Kidney (tissue), 14 donors: ENCODE data around the gene PEPD. TPM values are rescaled to one million over a fixed set of nuclear protein-coding genes. Genes with fewer than 3 reads are reported as not detected.
A peak's percentile ranks its signal among the peaks of the same experiment; 100 is the strongest.

Experiments
- DNase-seq, 5 donors: peaks; one replicate each; pipeline ENCODE4 v3.0.0-alpha.2; 2013 to 2020
- FAIRE-seq: peaks from 2 replicates; lab custom pipeline; 2012; peaks lifted over from hg19 to GRCh38; lab: Jason Lieb, UNC
- H3K27ac ChIP-seq, 2 donors: one replicate each; pipeline ENCODE4 v1.7.0; 2013; ENCODE audit warnings: low read depth in 2 of 2, low read length in 2 of 2, inconsistent platforms in 1 of 2
- H3K27me3 ChIP-seq: one replicate; pipeline ENCODE4 v1.7.1; 2013; ENCODE audit warnings: low read length, inconsistent platforms; ENCODE audit not compliant: control insufficient read depth, insufficient read depth
- H3K36me3 ChIP-seq, 3 donors: one replicate each; pipeline versions ENCODE4 v1.7.0 to v1.7.1; 2013; ENCODE audit warnings: low read length in 3 of 3, control low read depth in 1 of 3, inconsistent platforms in 1 of 3; ENCODE audit not compliant: insufficient read depth in 3 of 3, control insufficient read depth in 2 of 3
- H3K4me1 ChIP-seq, 3 donors: one replicate each; pipeline versions ENCODE4 v1.7.0 to v1.7.1; 2013; ENCODE audit warnings: low read length in 3 of 3, inconsistent platforms in 1 of 3, low read depth in 1 of 3; ENCODE audit not compliant: control insufficient read depth in 2 of 3, insufficient read depth in 2 of 3
- H3K4me3 ChIP-seq, 3 donors: one replicate each; pipeline versions ENCODE4 v1.7.0 to v1.8.1; 2013; ENCODE audit warnings: low read length in 3 of 3, control low read depth in 1 of 3, inconsistent platforms in 1 of 3
- H3K9ac ChIP-seq, 3 donors: one replicate each; pipeline versions ENCODE4 v1.7.0 to v1.7.1; 2013; ENCODE audit warnings: low read length in 3 of 3, control low read depth in 1 of 3, inconsistent platforms in 1 of 3
- H3K9me3 ChIP-seq, 3 donors: one replicate each; pipeline versions ENCODE4 v1.7.0 to v1.7.1; 2013; ENCODE audit warnings: low read length in 3 of 3, control low read depth in 1 of 3, inconsistent platforms in 1 of 3; ENCODE audit not compliant: control insufficient read depth in 2 of 3, insufficient read depth in 1 of 3
- intact Hi-C: fragments of 100-400 bp; cut with DNase I; formaldehyde crosslinking; loops from one replicate; pipeline ENCODE4 v1.11.1; 2022
- polyA plus RNA-seq: library from polyadenylated mRNA; stranded (reverse); fragments of 350-450 nt; fragmentation: Illumina TruSeq; extraction: RNeasy Lipid Tissue Mini Kit (QIAGEN cat#74804); gene quantifications from one replicate; pipeline ENCODE4 v1.2.3, GENCODE V29; 2014; ENCODE audit warnings: low read depth, low replicate concordance; ENCODE audit not compliant: insufficient read depth
- total RNA-seq: library from RNA; stranded (reverse); fragmentation: NEBNext Ultra II Directional; extraction: Animal tissue kit (Norgen Biotek cat#: 25700); gene quantifications from one replicate; pipeline ENCODE4 v1.2.1, GENCODE V29; 2021
- TF ChIP-seq, protein P1 (sequence below): IDR thresholded peaks from 3 replicates; pipeline ENCODE4 v1.5.1; 2012; ENCODE audit warnings: mild to moderate bottlenecking, moderate library complexity, borderline replicate concordance; ENCODE audit not compliant: insufficient read depth; ENCODE audit errors: extremely low read depth
- donor health status: control.
- donor health status: control.
- donor health status: control.
- donor health status: control.
- donor health status: control.
- donor health status: DM: yes; HTN: yes; CAD: no.
- donor health status: Normal renal cell carcinoma (clear cell type).

PEPD gene
- total and polyA plus RNA-seq, 2 donors from 2014 or later, result 71.4 to 402 TPM

DNA sequence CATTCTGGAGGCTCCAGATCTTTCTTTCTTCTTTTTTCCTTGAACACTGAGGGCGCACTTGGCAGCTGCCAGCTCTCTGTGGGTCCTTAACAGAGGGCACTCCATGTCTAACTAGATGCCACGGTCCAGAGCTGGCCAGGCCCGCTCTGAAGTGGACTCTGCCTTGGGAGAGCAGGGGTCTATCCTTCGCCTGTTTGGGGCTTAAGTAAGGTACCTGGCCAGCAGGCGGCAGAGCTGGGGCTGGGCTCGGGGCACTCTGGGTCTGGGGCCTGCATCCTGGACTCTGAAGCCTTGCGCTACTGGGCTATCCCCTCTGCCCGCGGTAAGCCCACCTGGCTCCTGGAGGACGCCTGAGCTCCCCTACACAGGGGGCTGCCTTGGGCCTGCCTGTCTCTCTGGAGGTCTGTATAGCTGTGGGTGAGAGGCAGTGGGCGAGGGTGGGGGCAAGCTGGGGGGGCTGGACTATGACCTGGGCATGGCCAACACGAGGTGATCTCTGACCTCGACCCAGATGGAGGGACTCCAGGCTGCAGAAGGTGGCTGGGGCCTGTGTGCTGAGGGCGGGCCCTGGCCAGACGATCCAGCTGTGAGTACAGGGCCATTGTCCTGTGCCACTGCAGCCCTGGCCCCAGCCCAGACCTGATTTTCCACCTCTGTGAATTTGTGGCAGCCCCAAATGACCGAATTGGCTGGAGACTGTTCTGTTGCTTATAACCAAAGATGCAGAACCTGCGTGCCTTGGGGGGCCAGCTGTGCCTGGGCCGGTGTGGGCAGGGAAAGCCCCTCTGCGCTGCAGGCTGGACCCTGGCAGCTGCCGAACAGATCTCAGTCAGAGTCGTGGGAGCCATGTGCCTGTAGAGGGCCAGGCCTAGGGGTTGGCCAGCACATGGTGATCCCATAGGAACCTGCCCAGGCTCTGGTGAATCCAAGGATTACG, 121.6 kb downstream of the PEPD start:
- H3K27me3 ChIP-seq, result no peaks in the 10 kb centered on the region
- no peak overlapping the region for H3K9ac ChIP-seq
- no peak overlapping the region for H3K4me3 ChIP-seq
- DNase-seq, result peak in 2 of 5 donors; percentile 34 to 55
- TF ChIP-seq, protein P1, sequence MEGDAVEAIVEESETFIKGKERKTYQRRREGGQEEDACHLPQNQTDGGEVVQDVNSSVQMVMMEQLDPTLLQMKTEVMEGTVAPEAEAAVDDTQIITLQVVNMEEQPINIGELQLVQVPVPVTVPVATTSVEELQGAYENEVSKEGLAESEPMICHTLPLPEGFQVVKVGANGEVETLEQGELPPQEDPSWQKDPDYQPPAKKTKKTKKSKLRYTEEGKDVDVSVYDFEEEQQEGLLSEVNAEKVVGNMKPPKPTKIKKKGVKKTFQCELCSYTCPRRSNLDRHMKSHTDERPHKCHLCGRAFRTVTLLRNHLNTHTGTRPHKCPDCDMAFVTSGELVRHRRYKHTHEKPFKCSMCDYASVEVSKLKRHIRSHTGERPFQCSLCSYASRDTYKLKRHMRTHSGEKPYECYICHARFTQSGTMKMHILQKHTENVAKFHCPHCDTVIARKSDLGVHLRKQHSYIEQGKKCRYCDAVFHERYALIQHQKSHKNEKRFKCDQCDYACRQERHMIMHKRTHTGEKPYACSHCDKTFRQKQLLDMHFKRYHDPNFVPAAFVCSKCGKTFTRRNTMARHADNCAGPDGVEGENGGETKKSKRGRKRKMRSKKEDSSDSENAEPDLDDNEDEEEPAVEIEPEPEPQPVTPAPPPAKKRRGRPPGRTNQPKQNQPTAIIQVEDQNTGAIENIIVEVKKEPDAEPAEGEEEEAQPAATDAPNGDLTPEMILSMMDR, result no peak
- peak overlapping the region in 1 of 2 donors; percentile 51 for H3K27ac ChIP-seq
- H3K9me3 ChIP-seq, result no peaks in the 10 kb centered on the region
- FAIRE-seq, result no peak
- intact Hi-C loops, result no loop called here
- no peaks in the 10 kb centered on the region for H3K36me3 ChIP-seq
- H3K4me1 ChIP-seq, result peaks cover 0 to 39% (median 6%) of the 10 kb centered on the region in 3 donors

DNA sequence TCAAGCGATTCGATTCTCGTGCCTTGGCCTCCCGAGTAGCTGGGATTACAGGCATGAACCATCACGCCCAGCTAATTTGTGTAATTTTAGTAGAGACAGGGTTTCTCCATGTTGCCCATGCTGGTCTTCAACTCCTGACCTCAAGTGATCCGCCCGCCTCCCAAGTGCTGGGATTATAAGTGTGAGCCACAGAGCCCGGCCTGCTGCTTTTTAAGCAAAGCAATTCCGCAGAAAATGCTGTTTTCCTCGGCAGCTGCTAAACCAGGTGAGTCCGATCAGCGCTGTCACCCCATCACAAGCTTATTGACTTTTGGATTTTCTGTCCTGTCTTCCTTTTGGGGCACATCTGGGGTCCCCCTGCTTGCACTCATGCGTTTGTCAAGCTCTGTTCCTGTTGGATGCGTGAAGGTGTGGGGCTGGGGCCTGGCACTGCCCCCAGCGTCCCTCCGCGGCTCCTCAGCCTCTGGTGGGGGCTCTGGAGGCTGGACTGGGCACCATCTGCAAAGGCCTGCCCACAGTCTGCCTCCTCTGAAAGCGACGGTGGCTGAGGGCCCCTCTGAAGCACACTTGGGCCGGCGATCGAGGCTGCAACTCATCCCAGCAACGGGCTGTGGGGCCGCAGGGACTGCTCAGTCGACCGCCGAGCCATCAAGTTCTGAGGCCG, 122.4 kb downstream of the PEPD start:
- Histone ChIP-seq H3K9me3 (no peaks in the 10 kb centered on the region), H3K27me3 (no peaks in the 10 kb centered on the region), H3K4me1 (peaks cover 0 to 40% (median 6%) of the 10 kb centered on the region in 3 donors), H3K4me3 (no peak overlapping the region), H3K9ac (no peak overlapping the region), H3K36me3 (no peaks in the 10 kb centered on the region), H3K27ac (no peak overlapping the region)
- FAIRE-seq (no peak), DNase-seq (peak in 2 of 5 donors; percentile 25 to 66)
- TF ChIP-seq, protein P1, result no peak
- intact Hi-C loops, result no loop called here

DNA sequence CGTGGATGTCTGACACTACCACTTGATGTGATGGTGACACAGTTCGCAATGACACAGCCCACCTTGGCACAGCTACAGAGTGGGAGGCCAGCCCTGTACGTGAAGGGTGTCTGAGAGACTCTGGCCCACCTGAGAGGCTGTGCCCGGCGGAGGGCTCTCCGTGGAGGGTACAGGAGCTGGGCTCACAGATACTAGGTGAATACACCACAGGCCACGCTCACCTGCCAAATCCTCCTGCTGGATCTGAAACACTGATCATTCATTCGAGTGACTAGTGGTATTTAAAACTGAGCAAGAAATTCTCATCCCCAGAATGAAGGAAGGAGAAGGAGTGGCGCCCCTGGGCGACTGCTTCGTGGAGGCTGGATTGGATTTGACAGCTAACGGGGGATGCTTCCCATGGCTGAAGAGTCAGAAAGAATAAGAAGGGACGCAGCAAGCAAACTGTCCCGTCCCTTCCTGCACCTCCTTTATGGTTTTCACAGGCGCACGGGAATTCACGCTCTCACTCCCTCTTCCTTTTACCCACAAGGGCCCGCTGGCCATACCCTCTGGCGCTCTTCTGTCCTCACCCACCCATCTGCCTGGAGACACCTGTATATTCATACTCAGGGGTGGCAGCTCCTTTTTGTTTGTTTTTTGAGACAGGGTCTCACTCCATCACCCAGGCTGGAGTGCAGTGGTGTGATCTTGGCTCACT, 123.1 kb downstream of the PEPD start:
- H3K9me3 ChIP-seq, result no peaks in the 10 kb centered on the region

More for the DNA sequence above, 123.1 kb downstream of the PEPD start:
- peak in 1 of 5 donors; percentile 24 for DNase-seq
- Histone ChIP-seq H3K4me3 (no peak overlapping the region), H3K27me3 (no peaks in the 10 kb centered on the region), H3K9ac (no peak overlapping the region), H3K4me1 (peaks cover 0 to 46% (median 6%) of the 10 kb centered on the region in 3 donors), H3K27ac (no peak overlapping the region), H3K36me3 (no peaks in the 10 kb centered on the region)
- TF ChIP-seq, protein P1, result no peak
- FAIRE-seq, result no peak
- intact Hi-C loops, result no loop called here
